ENCODE results near the gene USP19.
A peak's percentile ranks its signal among the peaks of the same experiment; 100 is the strongest.

Gene USP19

GRCh38 chr3:49120438-49121131 lies at the start of gene USP19:
Gene USP19, minus strand, starts transcription at chr3:49120823. Its CDS starts 1,678 bp downstream, at chr3:49119145.
- no peak for FAIRE-seq

GRCh38 chr3:49166752-49167556 lies 46.3 kb upstream of the USP19 start:
- FAIRE-seq (no peak), DNase-seq (ENCODE audit: low spot score) (no peak)

More at GRCh38 chr3:49120438-49121131, at the start of gene USP19:
- peak; percentile 69 for DNase-seq (ENCODE audit: low spot score)

- DNase-seq (ENCODE audit: low spot score) (peak; percentile 16), FAIRE-seq (no peak)
Measured at GRCh38 chr3:49165771-49166751, 45.4 kb upstream of the USP19 start, which contains the start of gene CCDC71. Gene CCDC71, minus strand, starts transcription at chr3:49166331. Its CDS starts 2,123 bp downstream, at chr3:49164208.

- FAIRE-seq (no peak), DNase-seq (ENCODE audit: low spot score) (no peak)
Measured at GRCh38 chr3:49164983-49165720, 44.5 kb upstream of the USP19 start.

GRCh38 chr3:49163609-49164008 lies 43.0 kb upstream of the USP19 start:
- DNase-seq (ENCODE audit: low spot score), result no peak
- FAIRE-seq, result no peak

GRCh38 chr3:49162751-49163419 lies 42.3 kb upstream of the USP19 start:
- FAIRE-seq, result no peak
- no peak for DNase-seq (ENCODE audit: low spot score)

GRCh38 chr3:49161808-49162530 lies 41.3 kb upstream of the USP19 start:
- DNase-seq (ENCODE audit: low spot score) (no peak), FAIRE-seq (no peak)

DNA sequence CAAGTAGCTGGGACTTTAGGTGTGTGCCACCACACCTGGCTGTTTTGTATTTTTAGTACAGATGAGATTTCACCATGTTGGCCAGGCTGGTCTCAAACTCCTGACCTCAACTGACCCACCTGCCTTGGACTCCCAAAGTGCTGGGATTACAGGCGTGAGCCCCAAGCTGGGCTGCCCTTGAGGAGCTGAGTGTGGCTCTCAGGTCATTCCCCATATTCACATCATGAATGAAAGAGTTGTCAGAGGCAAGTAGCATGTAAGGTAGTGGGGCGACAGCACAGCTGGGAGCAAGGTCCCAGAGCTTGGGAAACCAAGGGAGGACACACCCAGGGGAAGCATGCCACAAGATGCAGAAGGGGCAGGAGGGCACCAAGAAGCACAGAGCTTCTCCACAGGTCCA lies 40.6 kb upstream of the USP19 start:
- DNase-seq (ENCODE audit: low spot score) (no peak), FAIRE-seq (no peak)

- DNase-seq (ENCODE audit: low spot score), result peak; percentile 78
- peak; percentile 84 for FAIRE-seq
Measured at GRCh38 chr3:49158792-49159191, 38.2 kb upstream of the USP19 start.

GRCh38 chr3:49158103-49158709 lies 37.6 kb upstream of the USP19 start:
- DNase-seq (ENCODE audit: low spot score) (peak; percentile 22), FAIRE-seq (no peak)

- no peak for DNase-seq (ENCODE audit: low spot score)
- FAIRE-seq, result no peak
Measured at GRCh38 chr3:49157289-49157688, 36.7 kb upstream of the USP19 start.

- DNase-seq (ENCODE audit: low spot score), result no peak
- no peak for FAIRE-seq
Measured at GRCh38 chr3:49153349-49153912, 32.8 kb upstream of the USP19 start.

DNA sequence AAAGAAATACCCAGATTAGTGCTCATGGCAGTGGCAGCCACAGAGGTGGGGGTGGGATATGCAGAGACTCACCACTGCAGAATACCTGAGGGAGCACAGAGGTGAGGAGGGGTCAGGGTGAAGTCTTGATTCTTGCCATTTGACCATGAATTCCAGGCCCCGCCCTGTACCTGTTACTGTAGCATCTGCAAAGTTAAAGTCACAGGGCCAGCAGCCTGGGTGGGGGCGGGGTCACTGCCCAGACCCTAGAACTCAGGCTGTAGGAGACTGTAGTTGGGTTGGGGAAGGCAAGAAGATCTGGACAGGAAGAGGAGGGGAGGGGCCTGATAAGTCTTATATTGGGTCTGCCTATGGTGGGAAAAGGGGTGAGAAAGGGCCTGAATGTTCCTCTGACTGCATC lies 31.0 kb upstream of the USP19 start:
- DNase-seq (ENCODE audit: low spot score) (no peak), FAIRE-seq (no peak)

DNA sequence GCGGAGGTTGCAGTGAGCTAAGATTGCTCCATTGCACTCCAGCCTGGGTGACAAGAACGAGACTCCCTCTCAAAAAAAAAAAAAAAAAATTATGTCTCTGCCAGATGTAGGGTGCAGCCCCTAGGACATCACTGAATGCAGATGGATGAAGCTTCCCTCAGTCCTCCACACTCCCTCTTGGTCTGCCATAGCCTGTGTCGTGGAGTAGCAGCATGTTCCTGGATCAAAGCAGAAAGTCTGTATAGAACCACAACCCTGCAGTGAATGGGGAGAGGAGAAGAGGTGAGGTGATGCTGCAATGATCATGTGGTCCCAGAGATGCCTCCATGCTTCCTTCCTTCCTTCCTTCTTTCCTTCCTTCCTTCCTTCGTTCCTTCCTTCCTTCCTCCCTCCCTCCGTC lies 27.5 kb upstream of the USP19 start:
- FAIRE-seq, result no peak
- no peak for DNase-seq (ENCODE audit: low spot score)

DNA sequence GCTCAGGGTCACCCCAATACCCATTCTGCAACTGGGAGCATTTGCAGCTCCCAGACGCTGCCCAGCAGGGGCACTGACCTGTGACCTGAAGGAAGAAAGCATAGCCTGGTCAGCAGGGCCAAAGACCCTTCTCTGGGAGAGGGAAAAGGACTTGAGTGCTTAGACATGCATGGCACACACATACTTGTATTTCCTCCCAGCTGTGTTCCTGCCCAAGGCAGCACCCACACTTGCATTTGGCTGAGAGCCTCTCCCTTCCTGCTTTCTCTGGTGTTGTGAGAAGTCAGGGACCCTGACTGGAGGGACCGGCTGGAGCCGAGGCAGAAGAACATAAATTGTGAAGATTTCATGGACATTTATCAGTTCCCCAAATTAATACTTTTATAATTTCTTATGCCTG lies 19.5 kb upstream of the USP19 start:
- DNase-seq (ENCODE audit: low spot score) (no peak), FAIRE-seq (no peak)

DNA sequence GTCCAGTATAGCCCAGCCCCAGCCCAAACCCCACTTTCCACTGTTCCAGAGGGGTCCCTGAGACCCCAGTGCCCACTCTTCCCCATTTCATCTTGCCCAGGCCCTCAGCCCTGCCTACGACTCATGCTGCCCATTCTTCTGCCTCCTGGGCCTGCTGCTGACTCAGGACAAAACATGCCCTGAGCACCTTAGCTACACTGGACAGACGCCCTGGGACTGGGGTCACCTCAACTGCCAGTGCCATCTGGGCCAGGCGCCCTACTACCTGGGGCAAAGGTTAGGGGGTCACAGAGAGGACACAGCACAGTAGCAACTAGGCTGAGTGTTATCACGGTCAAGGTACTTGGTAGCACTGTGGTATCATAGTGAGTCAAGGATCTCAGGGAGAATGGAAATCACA lies 14.9 kb upstream of the USP19 start:
- DNase-seq (ENCODE audit: low spot score) (no peak), FAIRE-seq (no peak)

DNA sequence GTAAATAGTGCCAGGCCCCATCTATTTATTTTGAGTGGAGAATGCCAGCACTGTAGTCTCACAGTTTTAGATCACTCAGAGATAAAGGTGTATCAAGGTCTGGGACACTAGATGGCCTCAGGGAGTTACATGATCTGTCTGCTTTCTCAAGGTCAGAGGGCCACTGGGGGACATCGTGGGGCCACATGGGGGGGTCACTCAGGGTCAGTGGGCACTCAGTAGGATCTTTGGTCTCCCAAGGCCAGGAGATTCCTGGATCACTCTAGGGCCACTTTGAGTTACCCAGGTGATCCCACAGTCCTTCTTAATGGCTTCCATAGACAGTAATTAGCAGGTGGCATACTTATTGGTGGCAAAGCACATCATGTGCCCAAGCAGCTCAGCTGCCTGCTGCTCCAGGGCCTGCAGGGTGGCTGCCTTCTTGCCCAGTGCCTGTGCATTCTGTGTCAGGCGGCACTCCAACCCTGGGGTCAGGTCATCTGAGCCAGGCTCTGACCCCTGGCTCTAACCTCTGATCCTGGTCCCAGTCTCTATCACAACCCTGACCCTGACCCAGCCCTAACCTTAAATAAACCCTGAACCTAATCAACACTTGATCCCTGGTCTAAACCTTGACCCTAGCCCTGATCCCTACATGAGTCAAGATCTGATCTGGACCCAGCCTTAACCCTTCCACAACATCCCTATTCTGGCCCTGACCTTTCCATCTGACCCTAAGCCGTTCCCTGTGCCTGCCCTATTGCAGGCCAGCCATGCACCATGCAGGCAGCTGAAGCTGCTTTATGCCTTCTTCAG lies 14.0 kb upstream of the USP19 start:
- DNase-seq (ENCODE audit: low spot score) (no peak), FAIRE-seq (no peak)

All from RCC 7860 (cell line).